GM23338 (cell line): ENCODE results near the gene RBMS2. TPM values are rescaled to one million over a fixed set of nuclear protein-coding genes. Genes with fewer than 3 reads are reported as not detected.
A peak's percentile ranks its signal among the peaks of the same experiment; 100 is the strongest.

ENCODE experiments used
- ATAC-seq: fragments of 200-7000 bp; cut with Tn5 transposase; 3 replicates; pipeline ENCODE4 v1.9.1; 2020
- DNase-seq: peaks from one replicate; pipeline ENCODE4 v3.0.0-alpha.2; 2015; ENCODE audit warnings: low spot score
- H2AFZ ChIP-seq: fragments of 200-600 bp; sonication (generic); 2 replicates; pipeline ENCODE4 v1.8.0; 2016; ENCODE audit warnings: antibody characterized with exemption, mild to moderate bottlenecking, moderate library complexity
- H3F3A ChIP-seq: fragments of 200-600 bp; sonication (generic); replicated peaks from 2 replicates; pipeline ENCODE4 v1.8.0; 2017; ENCODE audit warnings: antibody characterized with exemption, mixed run types, low read depth
- H3K27ac ChIP-seq: fragments of 200-600 bp; sonication (generic); 2 replicates; pipeline ENCODE4 v1.6.1; 2016; ENCODE audit warnings: low read depth
- H3K27me3 ChIP-seq: fragments of 200-600 bp; sonication (generic); 2 replicates; pipeline ENCODE4 v1.8.0; 2016; ENCODE audit warnings: mild to moderate bottlenecking, mixed run types, moderate library complexity; ENCODE audit not compliant: insufficient read depth
- H3K36me3 ChIP-seq: fragments of 200-600 bp; sonication (generic); 2 replicates; pipeline ENCODE4 v1.8.0; 2016; ENCODE audit warnings: mild to moderate bottlenecking; ENCODE audit not compliant: insufficient read depth
- H3K4me1 ChIP-seq: fragments of 200-600 bp; sonication (generic); 2 replicates; pipeline ENCODE4 v1.8.0; 2016; ENCODE audit warnings: mild to moderate bottlenecking, moderate library complexity; ENCODE audit not compliant: insufficient read depth
- H3K4me2 ChIP-seq: fragments of 200-600 bp; sonication (generic); 2 replicates; pipeline ENCODE4 v1.7.1; 2017; ENCODE audit warnings: mixed run types
- H3K4me3 ChIP-seq: fragments of 200-600 bp; sonication (generic); 2 replicates; pipeline ENCODE4 v1.6.1; 2016; ENCODE audit warnings: mixed run types
- H3K79me2 ChIP-seq: fragments of 200-600 bp; sonication (generic); replicated peaks from 2 replicates; pipeline ENCODE4 v1.8.0; 2017; ENCODE audit warnings: mild to moderate bottlenecking; ENCODE audit not compliant: insufficient read depth
- H3K9me2 ChIP-seq: fragments of 200-600 bp; sonication (generic); 2 replicates; pipeline ENCODE4 v1.8.0; 2017; ENCODE audit not compliant: insufficient read depth
- H4K20me1 ChIP-seq: fragments of 200-600 bp; sonication (generic); replicated peaks from 2 replicates; pipeline ENCODE4 v1.8.0; 2017; ENCODE audit warnings: mild to moderate bottlenecking; ENCODE audit not compliant: insufficient read depth
- H3K27ac Mint-ChIP-seq: 2 replicates; pipeline ENCODE4 v1.8.0; 2020; ENCODE audit warnings: inconsistent platforms, mild to moderate bottlenecking, moderate library complexity, mixed read lengths
- H3K27me3 Mint-ChIP-seq: 3 replicates; pipeline ENCODE4 v1.8.0; 2022; ENCODE audit warnings: low read depth, mild to moderate bottlenecking, moderate library complexity, mixed read lengths, inconsistent platforms; ENCODE audit not compliant: insufficient read depth, poor library complexity
- H3K36me3 Mint-ChIP-seq: 3 replicates; pipeline ENCODE4 v1.8.0; 2021; ENCODE audit warnings: low read depth, mild to moderate bottlenecking, inconsistent platforms, moderate library complexity, mixed read lengths
- H3K4me1 Mint-ChIP-seq: 3 replicates; pipeline ENCODE4 v1.8.0; 2020; ENCODE audit warnings: mild to moderate bottlenecking, inconsistent platforms, mixed read lengths
- H3K4me3 Mint-ChIP-seq: 3 replicates; pipeline ENCODE4 v1.8.0; 2021; ENCODE audit warnings: moderate library complexity, mild to moderate bottlenecking, inconsistent platforms, mixed read lengths
- H3K9me3 Mint-ChIP-seq: 3 replicates; pipeline ENCODE4 v1.8.0; 2020; ENCODE audit warnings: moderate library complexity, mild to moderate bottlenecking, inconsistent platforms, mixed read lengths
- CREB1 ChIP-seq: fragments of 250-450 bp; sonication (Bioruptor Pico); IDR thresholded peaks from 2 replicates; pipeline ENCODE4 v1.5.0; 2020; ENCODE audit warnings: low read depth, mild to moderate bottlenecking, moderate library complexity
- CTCF ChIP-seq, 2 experiments: fragments of 200-600 bp in 1 of 2; sonication (generic) in 1 of 2; conservative IDR thresholded peaks; 2 replicates each; pipeline versions ENCODE4 v1.5.1 to v1.6.1; 2016 to 2017; ENCODE audit warnings: antibody characterized with exemption in 2 of 2, low read depth in 2 of 2, mild to moderate bottlenecking in 2 of 2, moderate library complexity in 1 of 2
- ETS1 ChIP-seq: IDR thresholded peaks from 2 replicates; pipeline ENCODE4 v1.6.1; 2016; ENCODE audit warnings: antibody characterized with exemption
- EZH2 ChIP-seq: fragments of 200-600 bp; sonication (generic); IDR thresholded peaks from one replicate; pipeline ENCODE4 v1.8.0; 2017; ENCODE audit warnings: antibody characterized with exemption, mild to moderate bottlenecking, low read depth; ENCODE audit not compliant: unreplicated experiment
- EZH2phosphoT487 ChIP-seq: fragments of 200-600 bp; sonication (generic); IDR thresholded peaks from one replicate; pipeline ENCODE4 v1.8.1; 2018; ENCODE audit warnings: antibody characterized with exemption; ENCODE audit not compliant: unreplicated experiment
- JUNB ChIP-seq: IDR thresholded peaks from one replicate; pipeline ENCODE4 v1.6.1; 2016; ENCODE audit warnings: antibody characterized with exemption; ENCODE audit not compliant: unreplicated experiment
- NANOG ChIP-seq: IDR thresholded peaks from 2 replicates; pipeline ENCODE4 v1.6.1; 2016; ENCODE audit warnings: antibody characterized with exemption, borderline replicate concordance
- POLR2AphosphoS5 ChIP-seq: IDR thresholded peaks from 2 replicates; pipeline ENCODE4 v1.6.1; 2016; ENCODE audit warnings: antibody characterized with exemption, low read depth
- STAT1 ChIP-seq: IDR thresholded peaks from one replicate; pipeline ENCODE4 v1.6.1; 2016; ENCODE audit warnings: antibody characterized with exemption; ENCODE audit not compliant: unreplicated experiment
- ZNF114 ChIP-seq: fragments of 250-450 bp; sonication (Bioruptor Pico); IDR thresholded peaks from 2 replicates; pipeline ENCODE4 v1.5.0; 2020; ENCODE audit warnings: mild to moderate bottlenecking, moderate library complexity
- ZNF331 ChIP-seq: fragments of 250-450 bp; sonication (Bioruptor Pico); IDR thresholded peaks from 2 replicates; pipeline ENCODE4 v1.5.0; 2020; ENCODE audit warnings: low read depth, mild to moderate bottlenecking, moderate library complexity
- ZNF462 ChIP-seq: fragments of 250-450 bp; sonication (Bioruptor Pico); IDR thresholded peaks from 2 replicates; pipeline ENCODE4 v1.5.0; 2020; ENCODE audit warnings: mild to moderate bottlenecking, moderate library complexity
- polyA plus RNA-seq: library from polyadenylated mRNA; unstranded; fragments of >200 nt; fragmentation: Nextera tagmentation; extraction: Ambion mirVana; gene quantifications from 2 replicates; pipeline ENCODE4 v1.2.1, GENCODE V29; 2016
- total RNA-seq: library from RNA; depleted of rRNA; stranded (reverse); fragments of >200 nt; shearing (Covaris generic); gene quantifications from 2 replicates; pipeline ENCODE4 v1.2.3, GENCODE V29; 2014

The RBMS2 gene
- total and polyA plus RNA-seq, 2 experiments from 2014 or later = 9.2 to 16.8 TPM

GRCh38 chr12:56614627-56615026, 93.0 kb downstream of the RBMS2 start (continued):
- no peak for TF ChIP-seq NANOG
- TF ChIP-seq CTCF (conservative IDR thresholded peaks at IDR 0.05; ENCODE audit: low read depth in 2 of 2) = no peak
- no peak for TF ChIP-seq EZH2phosphoT487
- TF ChIP-seq ZNF462 = no peak

- Mint-ChIP-seq H3K27ac (peak overlapping the region; percentile 42; the same call in 1 of the 2 replicates), H3K4me1 (no peaks in the 10 kb centered on the region), H3K4me3 (no peak overlapping the region), H3K36me3 (peaks cover 65% of the 10 kb centered on the region), H3K27me3 (peaks cover 3% of the 10 kb centered on the region), H3K9me3 (no peaks in the 10 kb centered on the region)
- peaks cover 6% of the 10 kb centered on the region for H3F3A ChIP-seq
- H2AFZ ChIP-seq = no peak overlapping the region
- H3K4me2 ChIP-seq = no peak overlapping the region
- H3K36me3 ChIP-seq = peaks cover 43% of the 10 kb centered on the region
- H3K27me3 ChIP-seq = no peaks in the 10 kb centered on the region
- H3K79me2 ChIP-seq = peaks cover 52% of the 10 kb centered on the region
- DNase-seq = no peak
- no peak for ATAC-seq
- peaks cover 34% of the 10 kb centered on the region for H4K20me1 ChIP-seq
- H3K4me3 ChIP-seq = no peak overlapping the region
- no peaks in the 10 kb centered on the region for H3K4me1 ChIP-seq
- H3K27ac ChIP-seq = no peak overlapping the region
- H3K9me2 ChIP-seq = no peaks in the 10 kb centered on the region
- TF ChIP-seq ZNF331 = no peak
- no peak for TF ChIP-seq EZH2
- TF ChIP-seq NANOG = no peak
- no peak for TF ChIP-seq POLR2AphosphoS5
- TF ChIP-seq STAT1 = no peak
- no peak for TF ChIP-seq JUNB
- TF ChIP-seq EZH2phosphoT487 = no peak
- no peak for TF ChIP-seq CREB1 (CRISPR knock-in tag)
- no peak for TF ChIP-seq CTCF (conservative IDR thresholded peaks at IDR 0.05; ENCODE audit: low read depth in 2 of 2)
- TF ChIP-seq ZNF114 (CRISPR knock-in tag) = no peak
- TF ChIP-seq ETS1 = no peak
Measured at GRCh38 chr12:56616244-56616643, 94.6 kb downstream of the RBMS2 start.
